K562 (cell line): ENCODE measurements around the gene SRF. TPM values are rescaled to one million over a fixed set of nuclear protein-coding genes. Genes with fewer than 3 reads are reported as not detected.
A peak's percentile ranks its signal among the peaks of the same experiment; 100 is the strongest.

Experiments used
- CBX1 ChIP-seq: sonication (generic); IDR thresholded peaks from 2 replicates; pipeline ENCODE4 v1.6.1; 2016; ENCODE audit warnings: antibody characterized with exemption, low read depth, mild to moderate bottlenecking
- DACH1 ChIP-seq: fragments of 450-650 bp; IDR thresholded peaks from 2 replicates; pipeline ENCODE4 v1.6.1; 2018; ENCODE audit not compliant: partially characterized antibody
- ELF1 ChIP-seq: fragments of 200-800 bp; sonication (Bioruptor generic); IDR thresholded peaks from 2 replicates; pipeline ENCODE4 v1.6.1; 2016; ENCODE audit warnings: missing genetic modification characterization, missing compliant biosample characterization
- ERF ChIP-seq: fragments of 450-650 bp; formaldehyde crosslinking; IDR thresholded peaks from 2 replicates; pipeline ENCODE4 v1.4.0; 2020; ENCODE audit warnings: mild to moderate bottlenecking, mixed read lengths
- FOXP1 ChIP-seq: sonication (generic); formaldehyde crosslinking; IDR thresholded peaks from 2 replicates; pipeline ENCODE4 v1.8.0; 2022; ENCODE audit warnings: mild to moderate bottlenecking, missing genetic modification reagents
- HDAC1 ChIP-seq, 2 experiments: fragments of 450-650 bp; IDR thresholded peaks; 2 replicates each; pipeline ENCODE4 v1.6.1; 2016 to 2017; ENCODE audit warnings: inconsistent platforms in 1 of 2, mild to moderate bottlenecking in 1 of 2, moderate library complexity in 1 of 2
- HDAC2 ChIP-seq: fragments of 450-650 bp; IDR thresholded peaks from 2 replicates; pipeline ENCODE4 v1.6.1; 2016; ENCODE audit warnings: mild to moderate bottlenecking
- MTA3 ChIP-seq: fragments of 450-650 bp; formaldehyde crosslinking; IDR thresholded peaks from 2 replicates; pipeline ENCODE4 v1.6.1; 2017; ENCODE audit warnings: mild to moderate bottlenecking, borderline replicate concordance
- POLR2G ChIP-seq: fragments of 200-400 bp; formaldehyde crosslinking; IDR thresholded peaks from 2 replicates; pipeline ENCODE4 v1.6.1; 2017; ENCODE audit warnings: low read depth, mild to moderate bottlenecking, antibody characterized with exemption, low read length, moderate library complexity
- PTRF ChIP-seq: fragments of 450-650 bp; IDR thresholded peaks from 2 replicates; pipeline ENCODE4 v1.6.1; 2016; ENCODE audit warnings: mild to moderate bottlenecking, missing genetic modification characterization, missing compliant biosample characterization
- SMARCA5 ChIP-seq: fragments of 450-650 bp; IDR thresholded peaks from 2 replicates; pipeline ENCODE4 v1.6.1; 2016
- SRSF1 ChIP-seq: fragments of 200-400 bp; formaldehyde crosslinking; IDR thresholded peaks from 2 replicates; pipeline ENCODE4 v1.6.1; 2017; ENCODE audit warnings: mild to moderate bottlenecking, low read depth, low read length, moderate library complexity
- TCFL5 ChIP-seq: fragments of 250-450 bp; sonication (Bioruptor Pico); conservative IDR thresholded peaks from 2 replicates; pipeline ENCODE4 v1.6.1; 2021; ENCODE audit warnings: mild to moderate bottlenecking, moderate library complexity, matching md5 sums
- TOE1 ChIP-seq, 2 experiments: fragments of 450-650 bp in 1 of 2; sonication (generic) in 1 of 2; formaldehyde crosslinking in 1 of 2; IDR thresholded peaks; 2 replicates each; pipeline versions ENCODE4 v1.7.1 to v1.8.0; 2016 to 2022; ENCODE audit warnings: borderline replicate concordance in 2 of 2, mild to moderate bottlenecking in 2 of 2, antibody characterized with exemption in 1 of 2, inconsistent platforms in 1 of 2, low read depth in 1 of 2, missing genetic modification reagents in 1 of 2, moderate library complexity in 1 of 2
- ZC3H11A ChIP-seq: IDR thresholded peaks from 2 replicates; pipeline ENCODE4 v1.6.1; 2012; ENCODE audit warnings: low read depth, low read length, improper control_type of control experiment
- ZNF134 ChIP-seq: fragments of 250-450 bp; sonication (Bioruptor Pico); conservative IDR thresholded peaks from 2 replicates; pipeline ENCODE4 v1.4.0; 2020
- ZNF282 ChIP-seq: sonication (generic); formaldehyde crosslinking; IDR thresholded peaks from 2 replicates; pipeline ENCODE4 v1.8.1; 2023; ENCODE audit warnings: missing genetic modification reagents
- ZNF354B ChIP-seq: fragments of 250-450 bp; sonication (Bioruptor Pico); IDR thresholded peaks from 2 replicates; pipeline ENCODE4 v1.4.0; 2020
- ZNF764 ChIP-seq: fragments of 250-450 bp; sonication (Bioruptor Pico); IDR thresholded peaks from 2 replicates; pipeline ENCODE4 v1.4.0; 2020; ENCODE audit warnings: low read depth, mild to moderate bottlenecking, moderate library complexity
- polyA plus RNA-seq, 8 experiments: library from polyadenylated mRNA; depleted of rRNA in 4 of 8; stranded (reverse) in 5 of 8; unstranded in 3 of 8; fragments of >200 nt; fragmentation: Nextera tagmentation in 2 of 8; fragmentation: Illumina TruSeq in 1 of 8; extraction: Ambion mirVana in 2 of 8; extraction: Trizol in 1 of 8; gene quantifications; 2 replicates each; pipeline versions ENCODE4 v1.2.1 to v1.2.3, GENCODE V29; 2011 to 2014; ENCODE audit warnings: inconsistent platforms in 1 of 8, missing spikeins in 1 of 8
- total RNA-seq, 7 experiments: library from RNA; depleted of rRNA in 6 of 7; stranded (reverse); fragments of >200 nt in 6 of 7; fragmentation: Illumina TruSeq in 2 of 7; extraction: Trizol in 2 of 7; gene quantifications; 2 replicates each; pipeline versions ENCODE4 v1.2.1 to v1.2.3, GENCODE V29; 2011 to 2021; ENCODE audit warnings: low replicate concordance in 1 of 7
- TF ChIP-seq, protein P1 (sequence below): IDR thresholded peaks from 3 replicates; pipeline ENCODE4 v1.6.1; 2011; ENCODE audit warnings: borderline replicate concordance, mild to moderate bottlenecking; ENCODE audit not compliant: insufficient read length, insufficient read depth
- TF ChIP-seq, protein P2 (sequence below): fragments of 450-650 bp; formaldehyde crosslinking; IDR thresholded peaks from 2 replicates; pipeline ENCODE4 v1.4.0; 2022; ENCODE audit warnings: missing genetic modification characterization
- TF ChIP-seq, protein P3 (sequence below): fragments of 250-450 bp; sonication (Bioruptor Pico); IDR thresholded peaks from 2 replicates; pipeline ENCODE4 v1.5.0; 2020; ENCODE audit warnings: mild to moderate bottlenecking
- TF ChIP-seq, protein P4 (sequence below): sonication (generic); formaldehyde crosslinking; IDR thresholded peaks from 2 replicates; pipeline ENCODE4 v1.8.0; 2022; ENCODE audit warnings: mild to moderate bottlenecking, missing genetic modification reagents

The SRF gene
- total and polyA plus RNA-seq, 9 of the 15 experiments (the other 6 are each of a cell fraction or from before 2014, with no cell fraction given) = 2.5 to 37.0 (median 24.6) TPM

DNA sequence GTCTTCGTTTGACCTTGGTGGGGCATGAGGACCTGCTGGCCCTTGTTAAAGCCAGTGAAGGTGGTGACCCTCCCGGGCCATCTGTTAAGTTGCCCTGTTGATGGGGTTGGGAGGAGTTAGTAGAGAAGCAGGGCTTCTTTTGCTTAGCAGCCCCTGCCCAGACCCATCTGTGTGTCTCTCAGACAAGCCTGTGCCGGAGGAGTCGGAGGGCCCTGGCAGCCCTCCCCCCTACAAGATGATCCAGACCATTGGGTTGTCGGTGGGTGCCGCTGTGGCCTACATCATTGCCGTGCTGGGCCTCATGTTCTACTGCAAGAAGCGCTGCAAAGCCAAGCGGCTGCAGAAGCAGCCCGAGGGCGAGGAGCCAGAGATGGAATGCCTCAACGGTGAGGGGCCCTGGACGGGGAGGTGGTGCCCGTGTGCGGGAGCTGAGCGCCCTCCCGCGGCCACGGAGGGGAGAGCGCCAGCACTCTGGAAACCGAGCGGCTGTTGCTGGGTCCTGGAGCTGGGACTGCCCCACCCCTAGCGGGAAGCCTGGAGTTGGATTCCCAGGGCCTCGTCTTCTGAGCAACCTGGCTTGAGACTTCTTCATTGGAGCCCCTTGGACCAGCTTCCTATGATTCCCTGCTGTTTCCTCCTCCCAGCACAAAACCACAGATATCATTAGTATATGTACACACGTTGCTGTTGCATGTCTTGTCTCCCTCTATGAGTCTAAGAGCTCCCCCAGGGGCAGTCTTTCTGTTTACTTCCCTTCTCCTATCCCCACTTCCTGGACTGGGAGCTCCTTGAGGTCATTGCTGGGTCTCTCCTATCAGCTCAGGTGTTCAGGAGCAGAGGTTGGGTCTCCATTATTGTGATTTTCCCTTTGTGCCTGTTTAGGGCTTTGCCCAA, 27.6 kb upstream of the SRF start (continued):
- TF ChIP-seq ZNF354B (CRISPR knock-in tag) (no peak), MTA3 (peak; percentile 66; the same call in 1 of the 2 replicates), HDAC1 (IDR thresholded peaks at IDR 0.05) (0 out of 4 replicates have a peak, but pooled peaks of 1 of the 2 experiments have one; percentile 27), ERF (0 out of 2 replicates have a peak, but pooled peaks have one; percentile 13), SRSF1 (no peak), ZNF282 (no peak), TCFL5 (CRISPR knock-in tag) (no peak), ZNF134 (CRISPR knock-in tag) (no peak), TOE1 (IDR thresholded peaks at IDR 0.05; ENCODE audit: borderline replicate concordance) (peak; percentile 45; the same call in 1 of the 2 replicates), TOE1 (CRISPR knock-in tag; IDR thresholded peaks at IDR 0.05; ENCODE audit: borderline replicate concordance, low read depth) (peak; percentile 89; the same call in 1 of the 2 replicates), CBX1 (no peak), FOXP1 (CRISPR knock-in tag) (peak; percentile 78; the same call in 1 of the 2 replicates), POLR2G (peak; percentile 56), ELF1 (tag) (peak; percentile 82), SMARCA5 (no peak), DACH1 (peak; percentile 25), PTRF (tag) (no peak), ZC3H11A (no peak), ZNF764 (CRISPR knock-in tag) (peak; percentile 93), HDAC2 (0 out of 2 replicates have a peak, but pooled peaks have one; percentile 35)
- TF ChIP-seq, protein P1, sequence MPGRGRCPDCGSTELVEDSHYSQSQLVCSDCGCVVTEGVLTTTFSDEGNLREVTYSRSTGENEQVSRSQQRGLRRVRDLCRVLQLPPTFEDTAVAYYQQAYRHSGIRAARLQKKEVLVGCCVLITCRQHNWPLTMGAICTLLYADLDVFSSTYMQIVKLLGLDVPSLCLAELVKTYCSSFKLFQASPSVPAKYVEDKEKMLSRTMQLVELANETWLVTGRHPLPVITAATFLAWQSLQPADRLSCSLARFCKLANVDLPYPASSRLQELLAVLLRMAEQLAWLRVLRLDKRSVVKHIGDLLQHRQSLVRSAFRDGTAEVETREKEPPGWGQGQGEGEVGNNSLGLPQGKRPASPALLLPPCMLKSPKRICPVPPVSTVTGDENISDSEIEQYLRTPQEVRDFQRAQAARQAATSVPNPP = no peak
- TF ChIP-seq, protein P2, sequence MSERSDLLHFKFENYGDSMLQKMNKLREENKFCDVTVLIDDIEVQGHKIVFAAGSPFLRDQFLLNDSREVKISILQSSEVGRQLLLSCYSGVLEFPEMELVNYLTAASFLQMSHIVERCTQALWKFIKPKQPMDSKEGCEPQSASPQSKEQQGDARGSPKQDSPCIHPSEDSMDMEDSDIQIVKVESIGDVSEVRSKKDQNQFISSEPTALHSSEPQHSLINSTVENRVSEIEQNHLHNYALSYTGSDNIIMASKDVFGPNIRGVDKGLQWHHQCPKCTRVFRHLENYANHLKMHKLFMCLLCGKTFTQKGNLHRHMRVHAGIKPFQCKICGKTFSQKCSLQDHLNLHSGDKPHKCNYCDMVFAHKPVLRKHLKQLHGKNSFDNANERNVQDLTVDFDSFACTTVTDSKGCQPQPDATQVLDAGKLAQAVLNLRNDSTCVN (CRISPR knock-in tag) = no peak
- TF ChIP-seq, protein P3, sequence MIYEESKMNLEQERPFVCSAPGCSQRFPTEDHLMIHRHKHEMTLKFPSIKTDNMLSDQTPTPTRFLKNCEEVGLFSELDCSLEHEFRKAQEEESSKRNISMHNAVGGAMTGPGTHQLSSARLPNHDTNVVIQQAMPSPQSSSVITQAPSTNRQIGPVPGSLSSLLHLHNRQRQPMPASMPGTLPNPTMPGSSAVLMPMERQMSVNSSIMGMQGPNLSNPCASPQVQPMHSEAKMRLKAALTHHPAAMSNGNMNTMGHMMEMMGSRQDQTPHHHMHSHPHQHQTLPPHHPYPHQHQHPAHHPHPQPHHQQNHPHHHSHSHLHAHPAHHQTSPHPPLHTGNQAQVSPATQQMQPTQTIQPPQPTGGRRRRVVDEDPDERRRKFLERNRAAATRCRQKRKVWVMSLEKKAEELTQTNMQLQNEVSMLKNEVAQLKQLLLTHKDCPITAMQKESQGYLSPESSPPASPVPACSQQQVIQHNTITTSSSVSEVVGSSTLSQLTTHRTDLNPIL (CRISPR knock-in tag) = no peak
- TF ChIP-seq, protein P4, sequence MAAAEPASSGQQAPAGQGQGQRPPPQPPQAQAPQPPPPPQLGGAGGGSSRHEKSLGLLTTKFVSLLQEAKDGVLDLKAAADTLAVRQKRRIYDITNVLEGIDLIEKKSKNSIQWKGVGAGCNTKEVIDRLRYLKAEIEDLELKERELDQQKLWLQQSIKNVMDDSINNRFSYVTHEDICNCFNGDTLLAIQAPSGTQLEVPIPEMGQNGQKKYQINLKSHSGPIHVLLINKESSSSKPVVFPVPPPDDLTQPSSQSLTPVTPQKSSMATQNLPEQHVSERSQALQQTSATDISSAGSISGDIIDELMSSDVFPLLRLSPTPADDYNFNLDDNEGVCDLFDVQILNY = no peak
